Natural killer cell (primary cell): Measurements from ENCODE around the gene SUPT20HL2. TPM values are rescaled to one million over a fixed set of nuclear protein-coding genes. Genes with fewer than 3 reads are reported as not detected.

ENCODE experiments used
- ATAC-seq, 3 donors: fragments of 150-1000 bp in 2 of 3; fragments of 200-7000 bp in 1 of 3; cut with Tn5 transposase; 1 replicate in 1 of 3; 2 replicates in 2 of 3; pipeline ENCODE4 v1.10.0; 2021; ENCODE audit warnings: mild to moderate bottlenecking in 2 of 3, moderate library complexity in 2 of 3
- DNase-seq, 2 donors: peaks; one replicate each; pipeline versions ENCODE4 v3.0.0 to v3.0.0-alpha.2; 2013 to 2021; ENCODE audit warnings: mixed read lengths in 1 of 2
- H3K27ac ChIP-seq: one replicate; pipeline ENCODE4 v1.5.1; 2013; ENCODE audit warnings: mild to moderate bottlenecking, low read length
- H3K27me3 ChIP-seq: one replicate; pipeline ENCODE4 v1.6.1; 2013; ENCODE audit warnings: low read length; ENCODE audit not compliant: control insufficient read depth, insufficient read depth
- H3K36me3 ChIP-seq: one replicate; pipeline ENCODE4 v1.6.1; 2013; ENCODE audit warnings: low read length; ENCODE audit not compliant: control insufficient read depth, insufficient read depth
- H3K4me1 ChIP-seq: one replicate; pipeline ENCODE4 v1.6.1; 2013; ENCODE audit warnings: low read length; ENCODE audit not compliant: control insufficient read depth, insufficient read depth
- H3K4me3 ChIP-seq: one replicate; pipeline ENCODE4 v1.5.1; 2013; ENCODE audit warnings: low read length
- H3K9me3 ChIP-seq: one replicate; pipeline ENCODE4 v1.6.1; 2013; ENCODE audit warnings: low read length; ENCODE audit not compliant: control insufficient read depth, insufficient read depth
- H3K27ac Mint-ChIP-seq, 2 donors: one replicate each; pipeline ENCODE4 v1.8.0; 2022; ENCODE audit warnings: mild to moderate bottlenecking in 2 of 2, mixed read lengths in 2 of 2, moderate library complexity in 1 of 2
- H3K27me3 Mint-ChIP-seq, 2 donors: one replicate each; pipeline ENCODE4 v1.8.0; 2022; ENCODE audit warnings: low read depth in 2 of 2, mixed read lengths in 2 of 2
- H3K36me3 Mint-ChIP-seq: one replicate; pipeline ENCODE4 v1.8.0; 2022; ENCODE audit warnings: mixed read lengths
- H3K4me1 Mint-ChIP-seq, 2 donors: one replicate each; pipeline ENCODE4 v1.8.0; 2022; ENCODE audit warnings: mixed read lengths in 2 of 2
- H3K4me3 Mint-ChIP-seq: one replicate; pipeline ENCODE4 v1.8.0; 2022; ENCODE audit warnings: mild to moderate bottlenecking, moderate library complexity, mixed read lengths
- H3K9me3 Mint-ChIP-seq, 2 donors: one replicate each; pipeline ENCODE4 v1.8.0; 2022; ENCODE audit warnings: mixed read lengths in 2 of 2
- CTCF ChIP-seq: fragments of 200-600 bp; IDR thresholded peaks from one replicate; pipeline ENCODE4 v1.8.0; 2022; ENCODE audit warnings: antibody characterized with exemption
- WGBS: methylation state at CpG from one replicate; pipeline ENCODE4 v1.1.7; 2013; ENCODE audit warnings: missing lambda C conversion rate; ENCODE audit not compliant: insufficient coverage; 5-methylcytosine and 5-hydroxymethylcytosine counted together
- intact Hi-C: fragments of 100-400 bp; cut with micrococcal nuclease; formaldehyde crosslinking; loops from one replicate; pipeline ENCODE4 v1.14.2; 2022
- total RNA-seq, 4 donors: library from RNA; stranded (reverse); fragments of 120-200 nt in 1 of 4; gene quantifications; one replicate each; pipeline versions ENCODE4 v1.2.3 to v1.2.4, GENCODE V29; 2013 to 2022

The SUPT20HL2 gene
- total RNA-seq, 3 donors from 2014 or later (not counting 1 experiment from before 2014, with no cell fraction given): not detected

DNA sequence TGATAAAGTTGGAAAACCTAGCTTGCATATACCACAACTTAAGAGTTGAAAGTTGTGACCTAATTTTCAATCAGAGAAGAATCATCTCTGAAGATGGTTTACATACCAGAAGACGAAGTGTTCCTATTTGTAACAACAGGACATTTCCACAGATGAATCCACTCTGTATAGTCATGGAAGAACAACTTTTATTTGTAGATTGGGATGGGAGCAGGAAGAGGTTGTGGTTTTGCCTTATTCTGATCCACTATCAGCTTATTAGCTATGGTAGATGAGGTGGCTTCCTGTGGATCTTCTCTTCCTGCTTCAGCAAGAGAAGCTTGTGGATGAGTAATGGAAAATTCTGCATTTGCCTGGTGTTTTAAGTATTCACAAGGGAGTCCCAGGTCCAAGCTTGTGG lies 27.9 kb upstream of the SUPT20HL2 start:
- intact Hi-C loops: no loop called here
- no peaks in the 10 kb centered on the region for H3K9me3 Mint-ChIP-seq
- H3K27me3 ChIP-seq: no peaks in the 10 kb centered on the region
- DNase-seq: no peak
- H3K4me3 Mint-ChIP-seq: no peak overlapping the region
- no peak overlapping the region for H3K4me3 ChIP-seq
- TF ChIP-seq CTCF: no peak
- no peaks in the 10 kb centered on the region for H3K4me1 ChIP-seq
- no peaks in the 10 kb centered on the region for H3K9me3 ChIP-seq
- no CpG with 5 or more reads among the region's 1 CpG for WGBS
- peaks cover 6 to 19% of the 10 kb centered on the region in 2 donors for H3K27me3 Mint-ChIP-seq
- no peaks in the 10 kb centered on the region for H3K36me3 Mint-ChIP-seq
- peaks cover 0 to 6% of the 10 kb centered on the region in 2 donors for H3K4me1 Mint-ChIP-seq
- no peaks in the 10 kb centered on the region for H3K36me3 ChIP-seq
- no peak for ATAC-seq
- no peak overlapping the region for H3K27ac Mint-ChIP-seq
- no peak overlapping the region for H3K27ac ChIP-seq

- Mint-ChIP-seq H3K27me3 (peaks cover 6 to 19% of the 10 kb centered on the region in 2 donors), H3K9me3 (no peaks in the 10 kb centered on the region), H3K27ac (no peak overlapping the region), H3K36me3 (no peaks in the 10 kb centered on the region), H3K4me1 (peaks cover 0 to 6% of the 10 kb centered on the region in 2 donors), H3K4me3 (no peak overlapping the region)
- Histone ChIP-seq H3K27ac (no peak overlapping the region), H3K36me3 (no peaks in the 10 kb centered on the region), H3K9me3 (no peaks in the 10 kb centered on the region), H3K27me3 (no peaks in the 10 kb centered on the region), H3K4me1 (no peaks in the 10 kb centered on the region), H3K4me3 (no peak overlapping the region)
- 100% methylated on average over 1 of the region's 2 CpGs for WGBS
- intact Hi-C loops: no loop called here
- DNase-seq (no peak), ATAC-seq (no peak)
- TF ChIP-seq CTCF: no peak
Observed at GRCh38 chrX:24340501-24340900, 26.6 kb upstream of the SUPT20HL2 start.

- Mint-ChIP-seq H3K9me3 (no peaks in the 10 kb centered on the region), H3K4me3 (no peak overlapping the region), H3K36me3 (no peaks in the 10 kb centered on the region), H3K4me1 (peaks cover 0 to 6% of the 10 kb centered on the region in 2 donors), H3K27ac (no peak overlapping the region), H3K27me3 (peaks cover 6 to 19% of the 10 kb centered on the region in 2 donors)
- Histone ChIP-seq H3K27me3 (no peaks in the 10 kb centered on the region), H3K27ac (no peak overlapping the region), H3K4me3 (no peak overlapping the region), H3K36me3 (no peaks in the 10 kb centered on the region), H3K4me1 (no peaks in the 10 kb centered on the region), H3K9me3 (no peaks in the 10 kb centered on the region)
- intact Hi-C loops: no loop called here
- ATAC-seq (no peak), DNase-seq (no peak)
- TF ChIP-seq CTCF: no peak
Observed at GRCh38 chrX:24339911-24340310, 26.0 kb upstream of the SUPT20HL2 start.

GRCh38 chrX:24335871-24336270 lies 22.0 kb upstream of the SUPT20HL2 start:
- no peaks in the 10 kb centered on the region for H3K9me3 Mint-ChIP-seq
- 100% methylated on average over 1 of the region's 1 CpG for WGBS
- no peak overlapping the region for H3K27ac ChIP-seq
- no peak overlapping the region for H3K4me3 ChIP-seq
- H3K4me1 Mint-ChIP-seq: peaks cover 0 to 8% of the 10 kb centered on the region in 2 donors
- TF ChIP-seq CTCF: no peak
- DNase-seq: no peak
- intact Hi-C loops: no loop called here
- no peak overlapping the region for H3K27ac Mint-ChIP-seq
- H3K27me3 Mint-ChIP-seq: peaks cover 3 to 40% of the 10 kb centered on the region in 2 donors
- no peak overlapping the region for H3K4me3 Mint-ChIP-seq
- H3K4me1 ChIP-seq: no peaks in the 10 kb centered on the region
- H3K36me3 Mint-ChIP-seq: no peaks in the 10 kb centered on the region
- no peaks in the 10 kb centered on the region for H3K36me3 ChIP-seq
- no peak for ATAC-seq
- H3K27me3 ChIP-seq: no peaks in the 10 kb centered on the region
- no peaks in the 10 kb centered on the region for H3K9me3 ChIP-seq
